ENCODE measurements around the gene ADAMTSL1. TPM values are rescaled to one million over a fixed set of nuclear protein-coding genes. Genes with fewer than 3 reads are reported as not detected.

Gene ADAMTSL1
- total and polyA plus RNA-seq, 9 of the 15 experiments (the other 6 are each of a cell fraction or from before 2014, with no cell fraction given): 0.01 TPM; not detected in 8

- DNase-seq (ENCODE audit: extremely low read depth in 1 of 4, low spot score in 3 of 4) (no peak), FAIRE-seq (no peak), ATAC-seq (no peak)
- Histone ChIP-seq H3K36me3 (ENCODE audit: control insufficient read depth, insufficient read depth, low read length) (no peaks in the 10 kb centered on the region), H4K20me1 (replicated peaks; ENCODE audit: control insufficient read depth, insufficient read depth, low read length) (no peaks in the 10 kb centered on the region), H3K79me2 (ENCODE audit: control insufficient read depth, insufficient read depth, low read length) (no peaks in the 10 kb centered on the region), H3K9me3 (replicated peaks; ENCODE audit: control insufficient read depth, insufficient read depth, low read depth, low read length) (no peaks in the 10 kb centered on the region), H3K4me3 (no peak overlapping the region), H3K4me2 (ENCODE audit: insufficient read depth, low read length) (no peak overlapping the region), H3K9ac (ENCODE audit: insufficient read depth in 1 of 2, low read depth in 2 of 2, low read length in 2 of 2) (no peak overlapping the region), H3K27me3 (ENCODE audit: control insufficient read depth in 2 of 2, insufficient read depth in 2 of 2, low read length in 2 of 2) (no peaks in the 10 kb centered on the region), H3K4me1 (replicated peaks in 1 of 2; ENCODE audit: control insufficient read depth in 2 of 2, insufficient read depth in 2 of 2, low read length in 2 of 2) (no peaks in the 10 kb centered on the region), H3K9me1 (ENCODE audit: control insufficient read depth, insufficient read depth, low read length) (no peaks in the 10 kb centered on the region), H2AFZ (ENCODE audit: low read depth, low read length) (no peak overlapping the region), H3K27ac (ENCODE audit: extremely low read depth, low read depth, low read length) (no peak overlapping the region)
- intact Hi-C loops (cut with micrococcal nuclease): no loop called here
- TF ChIP-seq ETS2 (tag; IDR thresholded peaks at IDR 0.05; ENCODE audit: borderline replicate concordance, poor library complexity, severe bottlenecking) (no peak), SETDB1 (IDR thresholded peaks at IDR 0.05; ENCODE audit: low read length) (no peak), MTF1 (CRISPR knock-in tag; IDR thresholded peaks at IDR 0.05; ENCODE audit: borderline replicate concordance) (no peak), ILF3 (IDR thresholded peaks at IDR 0.05; ENCODE audit: borderline replicate concordance) (no peak), ZNF274 (IDR thresholded peaks at IDR 0.05; ENCODE audit: borderline replicate concordance, low read depth, low read length) (no peak), ZNF24 (IDR thresholded peaks at IDR 0.05) (no peak), GABPB1 (CRISPR knock-in tag; IDR thresholded peaks at IDR 0.05) (no peak), MEF2A (IDR thresholded peaks at IDR 0.05; ENCODE audit: control insufficient read depth, low read depth, low read length) (no peak), HDAC3 (IDR thresholded peaks at IDR 0.05; ENCODE audit: borderline replicate concordance, partially characterized antibody) (no peak), SIN3B (IDR thresholded peaks at IDR 0.05; ENCODE audit: low read depth) (no peak), ZHX1 (conservative IDR thresholded peaks at IDR 0.05; ENCODE audit: low read length) (no peak)
- BruUV-seq (replicated peaks): no TSS peak
- ChIA-PET POLR2A (no interaction called here), CTCF (ENCODE audit: low intra/inter-chr PET ratio) (no interaction called here)
- in situ Hi-C loops (cut with MboI): no loop called here
- WGBS (ENCODE audit: insufficient coverage, low coverage, missing lambda C conversion rate): 0% methylated on average over 5 of the region's 6 CpGs
Observed at GRCh38 chr9:18768951-18769622, 295.1 kb downstream of the ADAMTSL1 start.

Measured in K562 (cell line).